Endothelial cell of umbilical vein (primary cell): ENCODE data around the gene DNAJC16. TPM values are rescaled to one million over a fixed set of nuclear protein-coding genes. Genes with fewer than 3 reads are reported as not detected.
"Not testable (repeated sequence)": the region's sequence is repeated elsewhere in the genome, so short reads cannot be mapped to it uniquely, and the experiment has no call there.

Experiments
- BruUV-seq: library from RNA; stranded (reverse); fragments of 400-500 nt; replicated peaks from 2 replicates; lab custom pipeline; 2021; lab: Mats Ljungman, UMichigan
- CTCF ChIA-PET: fragments of 300-600, 350-600 bp; sonication (Branson Sonifier 250); formaldehyde crosslinking; loops from one replicate; lab custom pipeline; 2021; ENCODE audit warnings: antibody characterized with exemption, inconsistent platforms; lab: Charles Lee
- POLR2A ChIA-PET: fragments of 300-600, 350-600 bp; sonication (Branson Sonifier 250); formaldehyde crosslinking; loops from one replicate; lab custom pipeline; 2021; ENCODE audit warnings: antibody characterized with exemption, inconsistent platforms; lab: Charles Lee
- DNase-seq: peaks from one replicate; pipeline ENCODE4 v3.0.0-alpha.2; 2011; ENCODE audit warnings: low read depth, low spot score
- FAIRE-seq: peaks from 2 replicates; lab custom pipeline; 2011; peaks lifted over from hg19 to GRCh38; lab: Jason Lieb, UNC
- H2AFZ ChIP-seq: 2 replicates; pipeline ENCODE4 v1.6.0; 2012; ENCODE audit warnings: low read depth, low read length, control low read depth, inconsistent platforms
- H3K27ac ChIP-seq: 2 replicates; pipeline ENCODE4 v1.5.1; 2011; ENCODE audit warnings: low read depth, mild to moderate bottlenecking, control low read depth, low read length, moderate library complexity; ENCODE audit not compliant: insufficient read depth
- H3K27me3 ChIP-seq, 2 experiments: 2 replicates each; pipeline versions ENCODE4 v1.6.0 to v1.6.1; 2011; ENCODE audit warnings: low read length in 2 of 2, mixed read lengths in 1 of 2; ENCODE audit not compliant: control insufficient read depth in 2 of 2, insufficient read depth in 2 of 2
- H3K36me3 ChIP-seq, 2 experiments: 2 replicates in 1 of 2; 3 replicates in 1 of 2; pipeline ENCODE4 v1.5.1; 2011; ENCODE audit warnings: low read length in 2 of 2, mild to moderate bottlenecking in 1 of 2, moderate library complexity in 1 of 2; ENCODE audit not compliant: control insufficient read depth in 2 of 2, insufficient read depth in 2 of 2; ENCODE audit errors: extremely low read depth in 1 of 2
- H3K4me1 ChIP-seq: 3 replicates; pipeline ENCODE4 v1.5.1; 2011; ENCODE audit warnings: mild to moderate bottlenecking, low read length; ENCODE audit not compliant: control insufficient read depth, insufficient read depth; ENCODE audit errors: extremely low read depth
- H3K4me2 ChIP-seq: 2 replicates; pipeline ENCODE4 v1.6.1; 2011; ENCODE audit warnings: low read length, control low read depth, mixed read lengths; ENCODE audit not compliant: insufficient read depth
- H3K4me3 ChIP-seq, 3 experiments: fragments of 200-600 bp in 1 of 3; sonication (generic), shearing (Covaris generic) in 1 of 3; replicated peaks in 1 of 3; 2 replicates each; pipeline ENCODE4 v1.5.1; 2011 to 2016; ENCODE audit warnings: control low read depth in 3 of 3, low read length in 3 of 3, mild to moderate bottlenecking in 2 of 3, inconsistent platforms in 1 of 3, low read depth in 1 of 3, moderate library complexity in 1 of 3; ENCODE audit not compliant: insufficient read depth in 1 of 3
- H3K79me2 ChIP-seq: 2 replicates; pipeline ENCODE4 v1.6.0; 2012; ENCODE audit warnings: low read length, inconsistent platforms; ENCODE audit not compliant: control insufficient read depth, insufficient read depth
- H3K9ac ChIP-seq: replicated peaks from 2 replicates; pipeline ENCODE3; 2011; ENCODE audit warnings: low read length, control low read depth; ENCODE audit not compliant: insufficient read depth; ENCODE audit errors: extremely low read depth
- H3K9me1 ChIP-seq: replicated peaks from 3 replicates; pipeline ENCODE4 v1.6.0; 2011; ENCODE audit warnings: mild to moderate bottlenecking, low read length; ENCODE audit not compliant: control insufficient read depth, insufficient read depth; ENCODE audit errors: extremely low read depth
- H3K9me3 ChIP-seq: replicated peaks from 2 replicates; pipeline ENCODE4 v1.5.1; 2012; ENCODE audit warnings: low read length, inconsistent platforms; ENCODE audit not compliant: control insufficient read depth, insufficient read depth
- H4K20me1 ChIP-seq: replicated peaks from 2 replicates; pipeline ENCODE3; 2011; ENCODE audit warnings: mild to moderate bottlenecking, low read length; ENCODE audit not compliant: control insufficient read depth, insufficient read depth; ENCODE audit errors: extremely low read depth
- EZH2 ChIP-seq: IDR thresholded peaks from 2 replicates; pipeline ENCODE4 v1.6.1; 2012; ENCODE audit warnings: borderline replicate concordance, low read depth, mild to moderate bottlenecking, moderate library complexity, low read length, inconsistent platforms; ENCODE audit not compliant: severe bottlenecking
- FOS ChIP-seq: IDR thresholded peaks from 2 replicates; pipeline ENCODE4 v1.6.1; 2011; ENCODE audit warnings: mild to moderate bottlenecking, low read length, moderate library complexity, borderline replicate concordance; ENCODE audit not compliant: insufficient read depth
- POLR2AphosphoS5 ChIP-seq: IDR thresholded peaks from 2 replicates; pipeline ENCODE4 v1.6.1; 2012; ENCODE audit warnings: low read depth, mild to moderate bottlenecking, control low read depth, low read length, moderate library complexity; ENCODE audit not compliant: insufficient read depth
- dilution Hi-C: fragments of 300-500 bp; cut with MboI; formaldehyde crosslinking; loops from one replicate; pipeline ENCODE4 v1.15.0; 2019; ENCODE audit warnings: low sequenced_read_pairs; ENCODE audit not compliant: extremely low pct_ligation_motif_present
- intact Hi-C: fragments of 100-400 bp; cut with micrococcal nuclease; formaldehyde crosslinking; loops from one replicate; pipeline ENCODE4 v1.10.0; 2022
- polyA plus RNA-seq, 4 experiments: library from polyadenylated mRNA; depleted of rRNA in 3 of 4; stranded (reverse) in 3 of 4; unstranded in 1 of 4; fragments of >200 nt; gene quantifications; 2 replicates each; pipeline versions ENCODE4 v1.2.1 to v1.2.3, GENCODE V29; 2011 to 2012; ENCODE audit warnings: missing spikeins in 1 of 4
- total RNA-seq: library from RNA; stranded (reverse); gene quantifications from 2 replicates; pipeline ENCODE4 v1.2.3, GENCODE V29; 2021
- TF ChIP-seq, protein P1 (sequence below): IDR thresholded peaks from 2 replicates; pipeline ENCODE4 v1.6.1; 2011; ENCODE audit not compliant: insufficient read depth, insufficient read length
- TF ChIP-seq, protein P2 (sequence below), 2 donors: IDR thresholded peaks; 1 replicate in 1 of 2; 2 replicates in 1 of 2; pipeline ENCODE4 v1.5.1; 2011; ENCODE audit warnings: low read length in 2 of 2, mild to moderate bottlenecking in 2 of 2, moderate library complexity in 2 of 2, control low read depth in 1 of 2, inconsistent platforms in 1 of 2, low read depth in 1 of 2; ENCODE audit not compliant: insufficient read depth in 1 of 2; ENCODE audit errors: extremely low read depth in 1 of 2

Gene DNAJC16
- total and polyA plus RNA-seq, 2 donors (not counting 3 experiments of a cell fraction or from before 2014, with no cell fraction given), result 8.0 to 21.4 TPM

DNA sequence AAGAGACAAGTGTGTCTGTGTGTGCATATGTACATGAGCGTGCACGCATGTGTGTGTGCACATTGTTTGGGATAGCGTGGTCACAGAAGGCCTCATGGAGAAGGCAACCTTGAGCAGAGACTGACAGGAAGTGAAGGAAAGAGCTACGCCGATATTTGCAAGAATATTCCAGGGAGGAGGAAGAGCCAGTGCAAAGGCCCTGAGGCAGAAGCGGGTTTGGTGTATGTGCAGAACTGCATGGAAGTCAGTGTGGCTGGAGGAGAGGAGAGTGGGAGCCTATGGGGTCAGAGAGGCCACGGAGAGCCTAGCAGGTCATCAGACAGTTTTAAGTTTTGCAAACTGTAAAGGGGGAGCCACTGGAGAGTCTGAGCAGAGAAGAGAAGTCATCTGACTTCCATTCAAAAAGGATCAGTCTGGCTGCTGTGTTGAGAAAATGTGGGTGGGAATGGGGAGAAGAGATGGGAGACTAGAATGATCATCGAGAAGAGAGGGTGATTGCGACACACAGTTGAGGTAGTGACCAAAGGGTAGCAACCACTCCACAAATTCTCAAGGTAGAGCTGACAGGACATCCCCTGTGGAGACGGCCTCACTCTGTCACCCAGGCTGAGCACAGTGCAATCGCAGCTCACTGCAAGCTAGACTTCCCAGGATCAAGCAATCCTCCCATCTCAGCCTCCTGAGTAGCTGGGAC, 46.8 kb upstream of the DNAJC16 start:
- Histone ChIP-seq H3K4me1 (no peaks in the 10 kb centered on the region), H3K9ac (no peak overlapping the region), H3K4me3 (no peak overlapping the region), H3K27me3 (no peaks in the 10 kb centered on the region), H3K79me2 (no peaks in the 10 kb centered on the region), H4K20me1 (no peaks in the 10 kb centered on the region), H3K9me3 (no peaks in the 10 kb centered on the region), H3K27ac (no peak overlapping the region), H3K4me2 (no peak overlapping the region), H3K36me3 (no peaks in the 10 kb centered on the region), H3K9me1 (no peaks in the 10 kb centered on the region), H2AFZ (no peak overlapping the region)
- TF ChIP-seq FOS (no peak), POLR2AphosphoS5 (no peak), EZH2 (no peak)
- TF ChIP-seq, protein P1, sequence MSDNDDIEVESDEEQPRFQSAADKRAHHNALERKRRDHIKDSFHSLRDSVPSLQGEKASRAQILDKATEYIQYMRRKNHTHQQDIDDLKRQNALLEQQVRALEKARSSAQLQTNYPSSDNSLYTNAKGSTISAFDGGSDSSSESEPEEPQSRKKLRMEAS, result no peak
- TF ChIP-seq, protein P2, sequence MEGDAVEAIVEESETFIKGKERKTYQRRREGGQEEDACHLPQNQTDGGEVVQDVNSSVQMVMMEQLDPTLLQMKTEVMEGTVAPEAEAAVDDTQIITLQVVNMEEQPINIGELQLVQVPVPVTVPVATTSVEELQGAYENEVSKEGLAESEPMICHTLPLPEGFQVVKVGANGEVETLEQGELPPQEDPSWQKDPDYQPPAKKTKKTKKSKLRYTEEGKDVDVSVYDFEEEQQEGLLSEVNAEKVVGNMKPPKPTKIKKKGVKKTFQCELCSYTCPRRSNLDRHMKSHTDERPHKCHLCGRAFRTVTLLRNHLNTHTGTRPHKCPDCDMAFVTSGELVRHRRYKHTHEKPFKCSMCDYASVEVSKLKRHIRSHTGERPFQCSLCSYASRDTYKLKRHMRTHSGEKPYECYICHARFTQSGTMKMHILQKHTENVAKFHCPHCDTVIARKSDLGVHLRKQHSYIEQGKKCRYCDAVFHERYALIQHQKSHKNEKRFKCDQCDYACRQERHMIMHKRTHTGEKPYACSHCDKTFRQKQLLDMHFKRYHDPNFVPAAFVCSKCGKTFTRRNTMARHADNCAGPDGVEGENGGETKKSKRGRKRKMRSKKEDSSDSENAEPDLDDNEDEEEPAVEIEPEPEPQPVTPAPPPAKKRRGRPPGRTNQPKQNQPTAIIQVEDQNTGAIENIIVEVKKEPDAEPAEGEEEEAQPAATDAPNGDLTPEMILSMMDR (IDR thresholded peaks at IDR 0.05; ENCODE audit: extremely low read depth in 1 of 2, insufficient read depth in 1 of 2, low read depth in 1 of 2, low read length in 2 of 2), result no peak
- CTCF ChIA-PET, result interaction anchor here (1.5 kb wide), 1 partner anchor 19 kb away, joined by 3 read pairs; no protein-coding TSS in a partner anchor
- dilution Hi-C loops, result no loop called here
- intact Hi-C loops, result no loop called here
- no peak for FAIRE-seq
- POLR2A ChIA-PET, result no interaction called here
- no TSS peak for BruUV-seq
- no peak for DNase-seq

DNA sequence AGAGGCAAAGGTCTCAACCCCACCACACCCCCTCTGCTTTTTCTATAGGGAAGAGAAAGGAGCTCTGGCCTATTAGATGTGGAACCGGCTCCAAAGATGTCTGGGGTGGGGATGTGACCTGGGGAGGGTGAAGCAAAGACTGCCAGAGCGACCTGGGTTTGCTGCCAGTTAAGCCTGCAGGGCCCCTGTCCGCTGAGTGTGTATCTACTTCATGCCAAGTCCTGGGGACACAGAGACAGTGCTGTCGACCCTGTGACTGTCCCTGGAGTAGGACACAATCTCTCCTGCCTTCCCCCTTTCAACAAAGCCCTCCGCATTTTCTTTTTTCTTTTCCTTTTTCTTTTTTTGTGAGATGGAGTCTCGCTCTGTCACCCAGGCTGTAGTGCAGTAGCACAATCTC, 44.2 kb upstream of the DNAJC16 start:
- H3K9me3 ChIP-seq, H4K20me1 ChIP-seq, H3K9me1 ChIP-seq, H3K4me3 ChIP-seq, BruUV-seq, intact Hi-C loops, H3K9ac ChIP-seq, H3K36me3 ChIP-seq, H2AFZ ChIP-seq, H3K79me2 ChIP-seq, CTCF ChIA-PET, H3K4me1 ChIP-seq, H3K4me2 ChIP-seq, POLR2A ChIA-PET, H3K27ac ChIP-seq, dilution Hi-C loops, FAIRE-seq, H3K27me3 ChIP-seq, DNase-seq: not testable (repeated sequence)

DNA sequence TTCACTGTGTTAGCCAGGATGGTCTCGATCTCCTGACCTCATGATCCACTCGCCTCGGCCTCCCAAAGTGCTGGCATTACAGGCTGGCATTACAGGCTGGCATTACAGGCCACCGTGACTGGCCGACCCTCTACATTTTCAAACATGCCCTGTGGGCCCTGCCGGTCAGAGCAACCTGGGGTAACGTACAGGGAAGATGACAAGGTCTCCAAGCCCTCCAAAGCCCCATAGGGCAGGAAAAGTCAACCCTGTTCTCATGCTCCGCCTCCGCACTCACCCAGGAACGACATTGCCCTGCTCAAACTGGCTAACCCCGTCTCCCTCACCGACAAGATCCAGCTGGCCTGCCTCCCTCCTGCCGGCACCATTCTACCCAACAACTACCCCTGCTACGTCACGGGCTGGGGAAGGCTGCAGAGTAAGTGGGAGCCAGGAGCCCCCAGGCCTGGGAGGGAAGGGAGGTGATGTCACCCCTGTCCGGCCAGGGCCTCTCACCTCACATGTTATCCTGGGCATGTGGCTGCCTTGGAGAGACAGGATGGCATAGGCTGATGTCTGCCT, 43.6 kb upstream of the DNAJC16 start:
- H3K9ac ChIP-seq, H3K9me1 ChIP-seq, intact Hi-C loops, dilution Hi-C loops, H3K4me2 ChIP-seq, H3K4me3 ChIP-seq, POLR2A ChIA-PET, H2AFZ ChIP-seq, H3K27me3 ChIP-seq, H3K27ac ChIP-seq, DNase-seq, H3K4me1 ChIP-seq, BruUV-seq, H3K9me3 ChIP-seq, H3K36me3 ChIP-seq, H4K20me1 ChIP-seq, FAIRE-seq, H3K79me2 ChIP-seq: not testable (repeated sequence)
- CTCF ChIA-PET, result interaction anchor here (0.6 kb wide), 1 partner anchor 85 kb away, joined by 3 read pairs; no protein-coding TSS in a partner anchor
